GM12878 (cell line): ENCODE results near the gene COBLL1. TPM values are rescaled to one million over a fixed set of nuclear protein-coding genes. Genes with fewer than 3 reads are reported as not detected.

Experiments
- ATAC-seq: fragments of 200-7000 bp; cut with Tn5 transposase; 3 replicates; pipeline ENCODE4 v1.9.1; 2020; ENCODE audit warnings: mild to moderate bottlenecking, moderate library complexity
- BruUV-seq: library from RNA; stranded (reverse); fragments of 400-500 nt; replicated peaks from 2 replicates; lab custom pipeline; 2021; lab: Mats Ljungman, UMichigan
- CTCF ChIA-PET: fragments of 300-600 bp; sonication (Branson Sonifier 250); formaldehyde crosslinking; extraction: SDS; loops from one replicate; lab custom pipeline; 2021; ENCODE audit warnings: inconsistent platforms; lab: Yijun Ruan, JAX
- POLR2A ChIA-PET: fragments of 350-600 bp; formaldehyde crosslinking; extraction: SDS; loops from one replicate; lab custom pipeline; 2021; ENCODE audit warnings: inconsistent platforms; lab: Charles Lee
- RAD21 ChIA-PET: fragments of 300-600 bp; sonication (Branson Sonifier 250); formaldehyde crosslinking; loops from one replicate; lab custom pipeline; 2023; ENCODE audit warnings: antibody characterized with exemption; ENCODE audit not compliant: unreplicated experiment; lab: Charles Lee
- SMC1A ChIA-PET: fragments of 300-600 bp; sonication (Branson Sonifier 250); formaldehyde crosslinking; loops from one replicate; lab custom pipeline; 2023; ENCODE audit not compliant: unreplicated experiment, uncharacterized antibody; lab: Charles Lee
- DNase-seq: peaks from one replicate; pipeline ENCODE4 v3.0.0-alpha.2; 2011; ENCODE audit warnings: low read depth, low spot score
- FAIRE-seq: peaks from 3 replicates; lab custom pipeline; 2011; peaks lifted over from hg19 to GRCh38; lab: Jason Lieb, UNC
- H2AFZ ChIP-seq: 2 replicates; pipeline ENCODE4 v1.6.0; 2011; ENCODE audit warnings: low read depth, low read length, control low read depth; ENCODE audit not compliant: control insufficient read depth
- H3K27ac ChIP-seq: 2 replicates; pipeline ENCODE4 v1.5.1; 2011; ENCODE audit warnings: control low read depth; ENCODE audit not compliant: control insufficient read depth, insufficient read depth
- H3K27me3 ChIP-seq, 2 experiments: replicated peaks in 1 of 2; 2 replicates each; pipeline versions ENCODE4 v1.6.0 to v1.6.1; 2011; ENCODE audit warnings: low read length in 1 of 2; ENCODE audit not compliant: control insufficient read depth in 2 of 2, insufficient read depth in 2 of 2
- H3K36me3 ChIP-seq, 2 experiments: 2 replicates each; pipeline ENCODE4 v1.5.1; 2011; ENCODE audit warnings: low read length in 1 of 2; ENCODE audit not compliant: control insufficient read depth in 2 of 2, insufficient read depth in 2 of 2
- H3K4me1 ChIP-seq: 2 replicates; pipeline ENCODE4 v1.6.1; 2011; ENCODE audit warnings: mild to moderate bottlenecking, low read length, moderate library complexity, mixed read lengths; ENCODE audit not compliant: control insufficient read depth, insufficient read depth
- H3K4me2 ChIP-seq: 2 replicates; pipeline ENCODE4 v1.6.0; 2011; ENCODE audit warnings: control low read depth; ENCODE audit not compliant: control insufficient read depth, insufficient read depth
- H3K4me3 ChIP-seq: fragments of 200-600 bp; sonication (generic); 2 replicates; pipeline ENCODE4 v1.5.1; 2016
- H3K79me2 ChIP-seq: 2 replicates; pipeline ENCODE4 v1.6.0; 2011; ENCODE audit warnings: low read length; ENCODE audit not compliant: control insufficient read depth, insufficient read depth
- H3K9ac ChIP-seq: 2 replicates; pipeline ENCODE4 v1.8.0; 2011; ENCODE audit warnings: low read length, control low read depth, mixed read lengths; ENCODE audit not compliant: control insufficient read depth, insufficient read depth
- H3K9me3 ChIP-seq: replicated peaks from 3 replicates; pipeline ENCODE4 v1.5.1; 2011; ENCODE audit warnings: mild to moderate bottlenecking, low read length; ENCODE audit not compliant: control insufficient read depth, insufficient read depth
- H4K20me1 ChIP-seq: 2 replicates; pipeline ENCODE4 v1.6.0; 2011; ENCODE audit not compliant: control insufficient read depth, insufficient read depth
- CTCF ChIP-seq, 3 experiments: IDR thresholded peaks in 2 of 3; conservative IDR thresholded peaks in 1 of 3; 2 replicates each; pipeline ENCODE4 v1.5.1; 2011; ENCODE audit warnings: low read depth in 3 of 3, low read length in 3 of 3, mild to moderate bottlenecking in 3 of 3, control low read depth in 2 of 3, moderate library complexity in 2 of 3, inconsistent platforms in 1 of 3, mixed read lengths in 1 of 3; ENCODE audit not compliant: control insufficient read depth in 2 of 3, insufficient read depth in 1 of 3; ENCODE audit errors: extremely low read depth in 1 of 3
- EZH2 ChIP-seq: IDR thresholded peaks from 2 replicates; pipeline ENCODE4 v1.6.1; 2012; ENCODE audit warnings: low read depth, mild to moderate bottlenecking, control low read depth, inconsistent platforms, low read length, borderline replicate concordance; ENCODE audit not compliant: control insufficient read depth
- MLLT1 ChIP-seq: fragments of 450-650 bp; IDR thresholded peaks from 2 replicates; pipeline ENCODE4 v1.6.1; 2016; ENCODE audit warnings: mild to moderate bottlenecking
- POLR2AphosphoS2 ChIP-seq: IDR thresholded peaks from 2 replicates; pipeline ENCODE4 v1.6.1; 2011; ENCODE audit warnings: low read depth, mild to moderate bottlenecking, low read length, improper control_type of control experiment, moderate library complexity
- SRF ChIP-seq, 2 experiments: IDR thresholded peaks; 2 replicates each; pipeline ENCODE4 v1.6.1; 2011; ENCODE audit warnings: low read depth in 2 of 2, low read length in 2 of 2, mild to moderate bottlenecking in 1 of 2, moderate library complexity in 1 of 2
- TCF12 ChIP-seq: IDR thresholded peaks from 2 replicates; pipeline ENCODE4 v1.6.1; 2011; ENCODE audit warnings: low read depth, mild to moderate bottlenecking, low read length
- ZZZ3 ChIP-seq: IDR thresholded peaks from 2 replicates; pipeline ENCODE4 v1.6.1; 2011; ENCODE audit warnings: low read depth; ENCODE audit not compliant: control insufficient read depth, insufficient read length
- WGBS: methylation state at CpG from one replicate; pipeline ENCODE4 v1.1.6; 2016; ENCODE audit warnings: low lambda C conversion rate; ENCODE audit not compliant: insufficient replicate concordance, insufficient coverage; ENCODE audit errors: missing lambda C conversion rate; 5-methylcytosine and 5-hydroxymethylcytosine counted together
- in situ Hi-C: fragments of 300-500 bp; cut with MboI; formaldehyde crosslinking; loops from 9 replicates; pipeline ENCODE4 v1.14.3; 2018; ENCODE audit warnings: mixed read lengths
- intact Hi-C: fragments of 100-400 bp; cut with micrococcal nuclease; formaldehyde crosslinking; loops from one replicate; pipeline ENCODE4 v1.14.2; 2022; ENCODE audit not compliant: unreplicated experiment
- polyA plus RNA-seq, 11 experiments: library from polyadenylated mRNA; depleted of rRNA in 4 of 11; unstranded in 6 of 11; stranded (reverse) in 5 of 11; fragments of >200 nt; fragmentation: Nextera tagmentation in 4 of 11; fragmentation: Illumina TruSeq in 1 of 11; extraction: Ambion mirVana in 4 of 11; extraction: Trizol in 1 of 11; gene quantifications; 1 replicate in 1 of 11; 2 replicates in 10 of 11; pipeline versions ENCODE4 v1.2.1 to v1.2.3, GENCODE V29; 2011 to 2016; ENCODE audit warnings: inconsistent platforms in 2 of 11, missing spikeins in 2 of 11, low read depth in 1 of 11
- total RNA-seq, 4 experiments: library from RNA; depleted of rRNA in 3 of 4; stranded (reverse); fragments of >200 nt in 3 of 4; fragmentation: Illumina TruSeq in 1 of 4; extraction: Trizol in 1 of 4; gene quantifications; 2 replicates each; pipeline versions ENCODE4 v1.2.1 to v1.2.3, GENCODE V29; 2013 to 2021
- TF ChIP-seq, protein P1 (sequence below): fragments of 450-650 bp; IDR thresholded peaks from 2 replicates; pipeline ENCODE4 v1.6.1; 2018; ENCODE audit warnings: mild to moderate bottlenecking, low read depth, moderate library complexity; ENCODE audit not compliant: partially characterized antibody
- TF ChIP-seq, protein P2 (sequence below): fragments of 450-650 bp; IDR thresholded peaks from 2 replicates; pipeline ENCODE4 v1.6.1; 2017; ENCODE audit warnings: mild to moderate bottlenecking, moderate library complexity

COBLL1 gene
- total and polyA plus RNA-seq, 10 of the 15 experiments (the other 5 are each of a cell fraction or from before 2014, with no cell fraction given), result 0.46 TPM; not detected in 9

GRCh38 chr2:164841719-164842623, at the start of gene COBLL1 (continued):
- TF ChIP-seq CTCF (IDR thresholded peaks at IDR 0.05 in 2 of 3, conservative IDR thresholded peaks at IDR 0.05 in 1 of 3; ENCODE audit: control insufficient read depth in 2 of 3, extremely low read depth in 1 of 3, insufficient read depth in 1 of 3, low read depth in 3 of 3, low read length in 3 of 3) (peak; percentile 36 to 61 (median 54)), TCF12 (no peak)
- TF ChIP-seq, all 136 proteins: peak for 1

DNA sequence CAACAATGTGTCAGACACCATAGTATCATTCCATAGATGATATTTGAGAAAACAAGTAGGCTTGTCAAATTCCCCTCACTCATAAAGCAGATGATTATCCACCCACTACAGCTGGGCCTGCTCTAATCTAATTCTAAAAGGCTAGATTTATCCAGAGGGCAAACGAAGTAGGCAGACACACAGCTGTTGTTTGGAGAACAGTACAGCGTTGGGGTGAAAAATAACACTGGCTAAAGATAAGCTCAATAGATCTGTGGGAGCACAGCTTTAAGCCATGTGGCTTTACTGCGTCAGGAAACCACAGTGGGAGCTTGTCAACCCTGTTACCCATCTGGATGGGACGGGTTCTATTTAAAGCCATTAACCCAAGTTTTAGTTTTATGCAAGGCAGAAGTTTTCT, 48.9 kb upstream of the COBLL1 start:
- SMC1A ChIA-PET, result interaction anchor here (1.1 kb wide), 1 partner anchor 14 kb away, joined by 3 read pairs; no protein-coding TSS in a partner anchor
- RAD21 ChIA-PET, result no interaction called here
- H3K9ac ChIP-seq, result no peak overlapping the region
- H3K27me3 ChIP-seq, result no peaks in the 10 kb centered on the region
- no peaks in the 10 kb centered on the region for H3K79me2 ChIP-seq
- H3K4me2 ChIP-seq, result no peak overlapping the region
- TF ChIP-seq SRF (IDR thresholded peaks at IDR 0.05; ENCODE audit: low read depth in 2 of 2, low read length in 2 of 2) (no peak), ZZZ3 (no peak), MLLT1 (no peak), POLR2AphosphoS2 (no peak), EZH2 (no peak), TCF12 (no peak)
- TF ChIP-seq, protein P1, sequence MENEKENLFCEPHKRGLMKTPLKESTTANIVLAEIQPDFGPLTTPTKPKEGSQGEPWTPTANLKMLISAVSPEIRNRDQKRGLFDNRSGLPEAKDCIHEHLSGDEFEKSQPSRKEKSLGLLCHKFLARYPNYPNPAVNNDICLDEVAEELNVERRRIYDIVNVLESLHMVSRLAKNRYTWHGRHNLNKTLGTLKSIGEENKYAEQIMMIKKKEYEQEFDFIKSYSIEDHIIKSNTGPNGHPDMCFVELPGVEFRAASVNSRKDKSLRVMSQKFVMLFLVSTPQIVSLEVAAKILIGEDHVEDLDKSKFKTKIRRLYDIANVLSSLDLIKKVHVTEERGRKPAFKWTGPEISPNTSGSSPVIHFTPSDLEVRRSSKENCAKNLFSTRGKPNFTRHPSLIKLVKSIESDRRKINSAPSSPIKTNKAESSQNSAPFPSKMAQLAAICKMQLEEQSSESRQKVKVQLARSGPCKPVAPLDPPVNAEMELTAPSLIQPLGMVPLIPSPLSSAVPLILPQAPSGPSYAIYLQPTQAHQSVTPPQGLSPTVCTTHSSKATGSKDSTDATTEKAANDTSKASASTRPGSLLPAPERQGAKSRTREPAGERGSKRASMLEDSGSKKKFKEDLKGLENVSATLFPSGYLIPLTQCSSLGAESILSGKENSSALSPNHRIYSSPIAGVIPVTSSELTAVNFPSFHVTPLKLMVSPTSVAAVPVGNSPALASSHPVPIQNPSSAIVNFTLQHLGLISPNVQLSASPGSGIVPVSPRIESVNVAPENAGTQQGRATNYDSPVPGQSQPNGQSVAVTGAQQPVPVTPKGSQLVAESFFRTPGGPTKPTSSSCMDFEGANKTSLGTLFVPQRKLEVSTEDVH, result no peak
- TF ChIP-seq, protein P2, sequence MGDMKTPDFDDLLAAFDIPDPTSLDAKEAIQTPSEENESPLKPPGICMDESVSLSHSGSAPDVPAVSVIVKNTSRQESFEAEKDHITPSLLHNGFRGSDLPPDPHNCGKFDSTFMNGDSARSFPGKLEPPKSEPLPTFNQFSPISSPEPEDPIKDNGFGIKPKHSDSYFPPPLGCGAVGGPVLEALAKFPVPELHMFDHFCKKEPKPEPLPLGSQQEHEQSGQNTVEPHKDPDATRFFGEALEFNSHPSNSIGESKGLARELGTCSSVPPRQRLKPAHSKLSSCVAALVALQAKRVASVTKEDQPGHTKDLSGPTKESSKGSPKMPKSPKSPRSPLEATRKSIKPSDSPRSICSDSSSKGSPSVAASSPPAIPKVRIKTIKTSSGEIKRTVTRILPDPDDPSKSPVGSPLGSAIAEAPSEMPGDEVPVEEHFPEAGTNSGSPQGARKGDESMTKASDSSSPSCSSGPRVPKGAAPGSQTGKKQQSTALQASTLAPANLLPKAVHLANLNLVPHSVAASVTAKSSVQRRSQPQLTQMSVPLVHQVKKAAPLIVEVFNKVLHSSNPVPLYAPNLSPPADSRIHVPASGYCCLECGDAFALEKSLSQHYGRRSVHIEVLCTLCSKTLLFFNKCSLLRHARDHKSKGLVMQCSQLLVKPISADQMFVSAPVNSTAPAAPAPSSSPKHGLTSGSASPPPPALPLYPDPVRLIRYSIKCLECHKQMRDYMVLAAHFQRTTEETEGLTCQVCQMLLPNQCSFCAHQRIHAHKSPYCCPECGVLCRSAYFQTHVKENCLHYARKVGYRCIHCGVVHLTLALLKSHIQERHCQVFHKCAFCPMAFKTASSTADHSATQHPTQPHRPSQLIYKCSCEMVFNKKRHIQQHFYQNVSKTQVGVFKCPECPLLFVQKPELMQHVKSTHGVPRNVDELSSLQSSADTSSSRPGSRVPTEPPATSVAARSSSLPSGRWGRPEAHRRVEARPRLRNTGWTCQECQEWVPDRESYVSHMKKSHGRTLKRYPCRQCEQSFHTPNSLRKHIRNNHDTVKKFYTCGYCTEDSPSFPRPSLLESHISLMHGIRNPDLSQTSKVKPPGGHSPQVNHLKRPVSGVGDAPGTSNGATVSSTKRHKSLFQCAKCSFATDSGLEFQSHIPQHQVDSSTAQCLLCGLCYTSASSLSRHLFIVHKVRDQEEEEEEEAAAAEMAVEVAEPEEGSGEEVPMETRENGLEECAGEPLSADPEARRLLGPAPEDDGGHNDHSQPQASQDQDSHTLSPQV, result no peak
- CTCF ChIA-PET, result no interaction called here
- no peaks in the 10 kb centered on the region for H3K9me3 ChIP-seq
- H3K4me1 ChIP-seq, result no peaks in the 10 kb centered on the region
- no TSS peak for BruUV-seq
- no peaks in the 10 kb centered on the region for H3K36me3 ChIP-seq
- POLR2A ChIA-PET, result no interaction called here
- ATAC-seq, result no peak
- no peak for DNase-seq
- H4K20me1 ChIP-seq, result no peaks in the 10 kb centered on the region
- no peak overlapping the region for H3K27ac ChIP-seq
- H2AFZ ChIP-seq, result no peak overlapping the region
- FAIRE-seq, result no peak
- H3K4me3 ChIP-seq, result no peak overlapping the region
- 21% methylated on average over 4 of the region's 4 CpGs for WGBS
- in situ Hi-C loops, result no loop called here
- intact Hi-C loops, result no loop called here
